ENCODE measurements around the gene SLC12A1. TPM values are rescaled to one million over a fixed set of nuclear protein-coding genes. Genes with fewer than 3 reads are reported as not detected.

SLC12A1 gene
- total RNA-seq (not detected), polyA plus RNA-seq (not detected)
- long read RNA-seq, donor 1, partial matches to known transcripts = 0 of 1 reads
- long read RNA-seq, donor 1, other reads (novel, unspliced or antisense) = 1 of 1 reads
- long read RNA-seq, donor 2 = 0 reads
- long read RNA-seq, donor 3 = 0 reads
- long read RNA-seq, donor 4 = 0 reads

- H3K4me1 ChIP-seq (ENCODE audit: control insufficient read depth, insufficient read depth, low read length) = no peaks in the 10 kb centered on the region
- DNase-seq (no peak), ATAC-seq (no peak)
- no peaks in the 10 kb centered on the region for H3K9me3 ChIP-seq (ENCODE audit: control insufficient read depth, low read length)
- no peak within 1 kb of the TSS for H3K4me3 ChIP-seq (ENCODE audit: low read length)
- intact Hi-C loops (cut with DNase I) = no loop called here
- WGBS = 89% methylated on average over 1 of the region's 1 CpG
- no peaks in the 10 kb centered on the region for H3K27me3 ChIP-seq (ENCODE audit: control insufficient read depth, insufficient read depth)
- H3K27ac ChIP-seq (ENCODE audit: low read length) = no peak within 1 kb of the TSS
These were observed at the start of gene SLC12A1 for GRCh38 chr15:48205981-48206380. SLC12A1 (plus strand) TSS chr15:48206302; CDS start chr15:48207720, 1,418 bp downstream.

GRCh38 chr15:48168616-48169015, 37.5 kb upstream of the SLC12A1 start:
- ATAC-seq = no peak
- no peak overlapping the region for H3K27ac ChIP-seq (ENCODE audit: low read length)
- intact Hi-C loops (cut with DNase I) = no loop called here
- no peaks in the 10 kb centered on the region for H3K4me1 ChIP-seq (ENCODE audit: control insufficient read depth, insufficient read depth, low read length)
- no peaks in the 10 kb centered on the region for H3K9me3 ChIP-seq (ENCODE audit: control insufficient read depth, low read length)
- H3K4me3 ChIP-seq (ENCODE audit: low read length) = no peak overlapping the region
- no peaks in the 10 kb centered on the region for H3K27me3 ChIP-seq (ENCODE audit: control insufficient read depth, insufficient read depth)
- 60% methylated on average over 3 of the region's 3 CpGs for WGBS
- DNase-seq = no peak

- Histone ChIP-seq H3K27me3 (ENCODE audit: control insufficient read depth, insufficient read depth) (no peaks in the 10 kb centered on the region), H3K4me3 (ENCODE audit: low read length) (no peak overlapping the region), H3K27ac (ENCODE audit: low read length) (no peak overlapping the region), H3K9me3 (ENCODE audit: control insufficient read depth, low read length) (no peaks in the 10 kb centered on the region), H3K4me1 (ENCODE audit: control insufficient read depth, insufficient read depth, low read length) (no peaks in the 10 kb centered on the region)
- 86% methylated on average over 1 of the region's 1 CpG for WGBS
- intact Hi-C loops (cut with DNase I) = no loop called here
- DNase-seq (no peak), ATAC-seq (no peak)
These were observed 35.1 kb upstream of the SLC12A1 start for GRCh38 chr15:48170981-48171380.

- no peak overlapping the region for H3K4me3 ChIP-seq (ENCODE audit: low read length)
- WGBS = 93% methylated on average over 3 of the region's 3 CpGs
- H3K9me3 ChIP-seq (ENCODE audit: control insufficient read depth, low read length) = no peaks in the 10 kb centered on the region
- intact Hi-C loops (cut with DNase I) = no loop called here
- ATAC-seq = no peak
- no peak for DNase-seq
- H3K27me3 ChIP-seq (ENCODE audit: control insufficient read depth, insufficient read depth) = no peaks in the 10 kb centered on the region
- no peaks in the 10 kb centered on the region for H3K4me1 ChIP-seq (ENCODE audit: control insufficient read depth, insufficient read depth, low read length)
- H3K27ac ChIP-seq (ENCODE audit: low read length) = no peak overlapping the region
These were observed 31.0 kb upstream of the SLC12A1 start for GRCh38 chr15:48175126-48175525.

- no peaks in the 10 kb centered on the region for H3K4me1 ChIP-seq (ENCODE audit: control insufficient read depth, insufficient read depth, low read length)
- no peak overlapping the region for H3K4me3 ChIP-seq (ENCODE audit: low read length)
- intact Hi-C loops (cut with DNase I) = no loop called here
- no peak overlapping the region for H3K27ac ChIP-seq (ENCODE audit: low read length)
- 81% methylated on average over 4 of the region's 4 CpGs for WGBS
- ATAC-seq (no peak), DNase-seq (no peak)
- H3K9me3 ChIP-seq (ENCODE audit: control insufficient read depth, low read length) = no peaks in the 10 kb centered on the region
- no peaks in the 10 kb centered on the region for H3K27me3 ChIP-seq (ENCODE audit: control insufficient read depth, insufficient read depth)
These were observed 30.0 kb upstream of the SLC12A1 start for GRCh38 chr15:48176112-48176511.

GRCh38 chr15:48176957-48177356, 29.1 kb upstream of the SLC12A1 start:
- WGBS = 72% methylated on average over 2 of the region's 2 CpGs
- ATAC-seq = no peak
- H3K27ac ChIP-seq (ENCODE audit: low read length) = no peak overlapping the region
- no peaks in the 10 kb centered on the region for H3K9me3 ChIP-seq (ENCODE audit: control insufficient read depth, low read length)
- no peaks in the 10 kb centered on the region for H3K27me3 ChIP-seq (ENCODE audit: control insufficient read depth, insufficient read depth)
- peak overlapping the region; percentile 89 for H3K4me3 ChIP-seq (ENCODE audit: low read length)
- intact Hi-C loops (cut with DNase I) = no loop called here
- H3K4me1 ChIP-seq (ENCODE audit: control insufficient read depth, insufficient read depth, low read length) = no peaks in the 10 kb centered on the region
- DNase-seq = no peak

- H3K27ac ChIP-seq (ENCODE audit: low read length) = no peak overlapping the region
- no peaks in the 10 kb centered on the region for H3K9me3 ChIP-seq (ENCODE audit: control insufficient read depth, low read length)
- no peaks in the 10 kb centered on the region for H3K4me1 ChIP-seq (ENCODE audit: control insufficient read depth, insufficient read depth, low read length)
- H3K4me3 ChIP-seq (ENCODE audit: low read length) = peak overlapping the region; percentile 89
- WGBS = 3% methylated on average over 10 of the region's 10 CpGs
- ATAC-seq (peak; percentile 83 to 92), DNase-seq (no peak)
- intact Hi-C loops (cut with DNase I) = no loop called here
- no peaks in the 10 kb centered on the region for H3K27me3 ChIP-seq (ENCODE audit: control insufficient read depth, insufficient read depth)
These were observed 28.7 kb upstream of the SLC12A1 start for GRCh38 chr15:48177383-48177765.

- H3K4me1 ChIP-seq (ENCODE audit: control insufficient read depth, insufficient read depth, low read length) = no peaks in the 10 kb centered on the region
- H3K9me3 ChIP-seq (ENCODE audit: control insufficient read depth, low read length) = no peaks in the 10 kb centered on the region
- DNase-seq (peak; percentile 74 to 87 (median 84)), ATAC-seq (peak; percentile 91 to 93)
- H3K27me3 ChIP-seq (ENCODE audit: control insufficient read depth, insufficient read depth) = no peaks in the 10 kb centered on the region
- H3K27ac ChIP-seq (ENCODE audit: low read length) = peak within 1 kb of the TSS; percentile 19
- 2% methylated on average over 71 of the region's 71 CpGs for WGBS
- peak within 1 kb of the TSS; percentile 89 for H3K4me3 ChIP-seq (ENCODE audit: low read length)
- intact Hi-C loops (cut with DNase I) = no loop called here
These were observed 28.1 kb upstream of the SLC12A1 start, which contains the start of gene MYEF2 for GRCh38 chr15:48177766-48178647. MYEF2 (minus strand) TSS chr15:48178295; CDS start chr15:48178237, 58 bp downstream.

GRCh38 chr15:48178648-48178931, 27.5 kb upstream of the SLC12A1 start:
- Histone ChIP-seq H3K27me3 (ENCODE audit: control insufficient read depth, insufficient read depth) (no peaks in the 10 kb centered on the region), H3K27ac (ENCODE audit: low read length) (no peak overlapping the region), H3K4me3 (ENCODE audit: low read length) (peak overlapping the region; percentile 89), H3K9me3 (ENCODE audit: control insufficient read depth, low read length) (no peaks in the 10 kb centered on the region), H3K4me1 (ENCODE audit: control insufficient read depth, insufficient read depth, low read length) (no peaks in the 10 kb centered on the region)
- DNase-seq = no peak
- no peak for ATAC-seq
- intact Hi-C loops (cut with DNase I) = no loop called here
- WGBS = 84% methylated on average over 1 of the region's 1 CpG

GRCh38 chr15:48182749-48183148, 23.4 kb upstream of the SLC12A1 start:
- Histone ChIP-seq H3K27me3 (ENCODE audit: control insufficient read depth, insufficient read depth) (no peaks in the 10 kb centered on the region), H3K9me3 (ENCODE audit: control insufficient read depth, low read length) (no peaks in the 10 kb centered on the region), H3K27ac (ENCODE audit: low read length) (no peak overlapping the region), H3K4me3 (ENCODE audit: low read length) (no peak overlapping the region), H3K4me1 (ENCODE audit: control insufficient read depth, insufficient read depth, low read length) (no peaks in the 10 kb centered on the region)
- intact Hi-C loops (cut with DNase I) = no loop called here
- ATAC-seq (no peak), DNase-seq (no peak)
- 41% methylated on average over 2 of the region's 2 CpGs for WGBS

- H3K27me3 ChIP-seq (ENCODE audit: control insufficient read depth, insufficient read depth) = no peaks in the 10 kb centered on the region
- DNase-seq (no peak), ATAC-seq (no peak)
- 81% methylated on average over 3 of the region's 3 CpGs for WGBS
- no peak overlapping the region for H3K27ac ChIP-seq (ENCODE audit: low read length)
- no peaks in the 10 kb centered on the region for H3K4me1 ChIP-seq (ENCODE audit: control insufficient read depth, insufficient read depth, low read length)
- H3K9me3 ChIP-seq (ENCODE audit: control insufficient read depth, low read length) = no peaks in the 10 kb centered on the region
- no peak overlapping the region for H3K4me3 ChIP-seq (ENCODE audit: low read length)
- intact Hi-C loops (cut with DNase I) = no loop called here
These were observed 20.6 kb upstream of the SLC12A1 start for GRCh38 chr15:48185529-48185928.

Data from right cardiac atrium (tissue), 5 donors.